Trophoblast cell (in vitro differentiated cells and primary cell): ENCODE data around the gene FLYWCH1.

Experiments
- DNase-seq, 2 donors: peaks; one replicate each; pipeline ENCODE4 v3.0.0-alpha.2; 2016
- H2AFZ ChIP-seq: 2 replicates; pipeline ENCODE4 v1.6.1; 2013; ENCODE audit warnings: low read length, moderate library complexity, mild to moderate bottlenecking; ENCODE audit not compliant: insufficient read depth, poor library complexity
- H2AK5ac ChIP-seq: 2 replicates; pipeline ENCODE4 v1.6.1; 2013; ENCODE audit warnings: mild to moderate bottlenecking, low read length
- H2BK120ac ChIP-seq: 2 replicates; pipeline ENCODE4 v1.6.1; 2013; ENCODE audit warnings: low read length, mild to moderate bottlenecking, moderate library complexity; ENCODE audit not compliant: insufficient read depth, poor library complexity
- H2BK12ac ChIP-seq: 2 replicates; pipeline ENCODE4 v1.6.1; 2013; ENCODE audit warnings: mild to moderate bottlenecking, low read length, moderate library complexity
- H2BK5ac ChIP-seq: 2 replicates; pipeline ENCODE4 v1.6.1; 2013; ENCODE audit warnings: low read length, low read depth, moderate library complexity, mild to moderate bottlenecking; ENCODE audit not compliant: poor library complexity
- H3K14ac ChIP-seq: 2 replicates; pipeline ENCODE4 v1.6.1; 2013; ENCODE audit warnings: mild to moderate bottlenecking, low read length
- H3K18ac ChIP-seq: 2 replicates; pipeline ENCODE4 v1.6.1; 2013; ENCODE audit warnings: mild to moderate bottlenecking, low read length
- H3K23ac ChIP-seq: 2 replicates; pipeline ENCODE4 v1.6.1; 2013; ENCODE audit warnings: low read length
- H3K27ac ChIP-seq: 2 replicates; pipeline ENCODE4 v1.5.1; 2013; ENCODE audit warnings: low read depth, mild to moderate bottlenecking, inconsistent platforms, low read length, moderate library complexity
- H3K27me3 ChIP-seq: 2 replicates; pipeline ENCODE4 v1.6.1; 2013; ENCODE audit warnings: inconsistent platforms, mild to moderate bottlenecking, low read length, moderate library complexity; ENCODE audit not compliant: insufficient read depth
- H3K36me3 ChIP-seq, 2 experiments: 1 replicate in 1 of 2; 2 replicates in 1 of 2; pipeline ENCODE4 v1.6.1; 2013; ENCODE audit warnings: low read length in 2 of 2, mild to moderate bottlenecking in 2 of 2, moderate library complexity in 1 of 2; ENCODE audit not compliant: insufficient read depth in 2 of 2, control insufficient read depth in 1 of 2
- H3K4ac ChIP-seq: 2 replicates; pipeline ENCODE4 v1.6.1; 2013; ENCODE audit warnings: low read depth, mild to moderate bottlenecking, low read length, moderate library complexity
- H3K4me1 ChIP-seq, 2 experiments: 1 replicate in 1 of 2; 2 replicates in 1 of 2; pipeline ENCODE4 v1.6.1; 2013; ENCODE audit warnings: low read length in 2 of 2, mild to moderate bottlenecking in 2 of 2, moderate library complexity in 1 of 2; ENCODE audit not compliant: insufficient read depth in 2 of 2, control insufficient read depth in 1 of 2
- H3K4me2 ChIP-seq: 2 replicates; pipeline ENCODE4 v1.6.1; 2013; ENCODE audit warnings: inconsistent platforms, mild to moderate bottlenecking, low read length, moderate library complexity
- H3K4me3 ChIP-seq: 2 replicates; pipeline ENCODE4 v1.5.1; 2013; ENCODE audit warnings: mild to moderate bottlenecking, low read depth, low read length, inconsistent platforms
- H3K79me1 ChIP-seq: one replicate; pipeline ENCODE4 v1.6.1; 2013; ENCODE audit warnings: low read length
- H3K79me2 ChIP-seq: 2 replicates; pipeline ENCODE4 v1.6.1; 2013; ENCODE audit warnings: low read length, mild to moderate bottlenecking; ENCODE audit not compliant: control insufficient read depth, insufficient read depth, poor library complexity
- H3K9ac ChIP-seq: 2 replicates; pipeline ENCODE4 v1.6.1; 2013; ENCODE audit warnings: mild to moderate bottlenecking, low read length
- H3K9me3 ChIP-seq: 2 replicates; pipeline ENCODE4 v1.6.1; 2013; ENCODE audit warnings: low read depth, mild to moderate bottlenecking, control low read depth, inconsistent platforms, low read length; ENCODE audit not compliant: insufficient read depth
- H4K12ac ChIP-seq: 2 replicates; pipeline ENCODE4 v1.6.1; 2013; ENCODE audit warnings: low read depth, mild to moderate bottlenecking, low read length, moderate library complexity
- H4K8ac ChIP-seq: 2 replicates; pipeline ENCODE4 v1.6.1; 2013; ENCODE audit warnings: low read depth, mild to moderate bottlenecking, low read length, moderate library complexity
- H4K91ac ChIP-seq: one replicate; pipeline ENCODE4 v1.6.1; 2013; ENCODE audit warnings: low read depth, mild to moderate bottlenecking, low read length, moderate library complexity
- WGBS: extraction: QIAGEN DNeasy Blood & Tissue Kit; methylation state at CpG from one replicate; pipeline ENCODE4 v1.1.7; 2013; ENCODE audit warnings: missing lambda C conversion rate; ENCODE audit not compliant: insufficient read length, insufficient coverage; ENCODE audit errors: extremely low coverage; 5-methylcytosine and 5-hydroxymethylcytosine counted together

FLYWCH1 gene

GRCh38 chr16:2973605-2974318 lies 62.0 kb downstream of the FLYWCH1 start:
- DNase-seq, result no peak
- no peak overlapping the region for H3K4me3 ChIP-seq
- no peak overlapping the region for H2AFZ ChIP-seq
- no peak overlapping the region for H3K18ac ChIP-seq
- H3K79me2 ChIP-seq, result peaks cover 2% of the 10 kb centered on the region
- H2BK5ac ChIP-seq, result no peak overlapping the region
- no peaks in the 10 kb centered on the region for H3K9me3 ChIP-seq
- H3K14ac ChIP-seq, result no peak overlapping the region
- no peak overlapping the region for H2BK12ac ChIP-seq
- H3K4me1 ChIP-seq, result peaks cover 9 to 16% of the 10 kb centered on the region in 2 experiments
- no peak overlapping the region for H3K27ac ChIP-seq
- no peak overlapping the region for H3K9ac ChIP-seq
- no peak overlapping the region for H4K12ac ChIP-seq
- no peak overlapping the region for H3K4ac ChIP-seq
- no CpG with 5 or more reads among the region's 17 CpGs for whole genome bisulfite sequencing
- no peak overlapping the region for H4K8ac ChIP-seq
- H2AK5ac ChIP-seq, result no peak overlapping the region
- H3K4me2 ChIP-seq, result no peak overlapping the region
- no peak overlapping the region for H4K91ac ChIP-seq
- peaks cover 55 to 64% of the 10 kb centered on the region in 2 experiments for H3K36me3 ChIP-seq
- no peaks in the 10 kb centered on the region for H3K27me3 ChIP-seq
- peaks cover 5% of the 10 kb centered on the region for H3K79me1 ChIP-seq
- no peak overlapping the region for H2BK120ac ChIP-seq
- H3K23ac ChIP-seq, result no peak overlapping the region

DNA sequence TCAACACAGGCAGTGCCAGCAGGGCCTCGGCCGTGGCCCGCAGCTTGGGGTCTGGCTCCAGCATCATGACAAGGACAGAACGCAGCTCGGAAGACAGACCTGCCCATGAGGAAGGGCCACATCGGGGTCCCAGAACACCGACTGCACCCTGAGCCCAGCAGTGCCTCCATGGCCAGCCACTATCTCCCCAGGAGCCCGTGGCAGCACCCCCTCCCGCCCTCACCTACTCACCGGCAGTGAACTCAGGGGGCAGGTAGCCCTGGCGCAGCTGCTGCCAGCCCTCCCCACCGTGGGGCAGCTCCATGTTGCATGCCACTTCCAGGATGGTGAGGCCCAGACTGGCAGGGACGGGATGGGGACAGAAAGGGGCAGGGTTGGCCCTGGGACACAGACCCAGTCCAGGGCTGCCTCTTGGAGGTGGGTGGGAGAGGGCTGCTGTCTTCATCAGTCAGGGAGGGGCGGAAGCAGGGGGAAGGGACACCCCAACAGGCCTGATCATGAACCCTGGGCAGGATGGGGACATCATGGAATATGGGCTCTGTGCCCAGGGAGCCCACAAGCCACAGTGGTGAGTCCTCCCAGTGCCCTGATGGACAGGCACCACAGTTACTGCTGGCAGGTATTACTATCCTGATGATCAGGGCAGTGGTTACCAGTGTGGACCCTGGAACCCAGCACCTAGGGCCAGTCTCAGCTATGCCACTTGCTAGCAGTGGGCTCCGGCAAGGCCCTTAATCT lies 62.8 kb downstream of the FLYWCH1 start:
- no peak overlapping the region for H3K4me3 ChIP-seq
- no peak overlapping the region for H2BK120ac ChIP-seq
- peaks cover 10 to 18% of the 10 kb centered on the region in 2 experiments for H3K4me1 ChIP-seq
- no peak overlapping the region for H3K4ac ChIP-seq
- no peak overlapping the region for H3K18ac ChIP-seq
- peaks cover 55 to 64% of the 10 kb centered on the region in 2 experiments for H3K36me3 ChIP-seq
- no peak overlapping the region for H4K12ac ChIP-seq
- H3K9me3 ChIP-seq, result no peaks in the 10 kb centered on the region
- no peak overlapping the region for H2BK12ac ChIP-seq
- H3K23ac ChIP-seq, result no peak overlapping the region
- H3K9ac ChIP-seq, result no peak overlapping the region
- no peak overlapping the region for H2BK5ac ChIP-seq
- DNase-seq, result no peak
- H4K8ac ChIP-seq, result no peak overlapping the region
- H2AFZ ChIP-seq, result no peak overlapping the region
- no peak overlapping the region for H4K91ac ChIP-seq
- peaks cover 4% of the 10 kb centered on the region for H3K79me1 ChIP-seq
- no peaks in the 10 kb centered on the region for H3K27me3 ChIP-seq
- no peak overlapping the region for H3K4me2 ChIP-seq
- H3K27ac ChIP-seq, result no peak overlapping the region
- WGBS, result no CpG with 5 or more reads among the region's 15 CpGs
- no peak overlapping the region for H3K14ac ChIP-seq
- peaks cover 1% of the 10 kb centered on the region for H3K79me2 ChIP-seq
- H2AK5ac ChIP-seq, result no peak overlapping the region

DNA sequence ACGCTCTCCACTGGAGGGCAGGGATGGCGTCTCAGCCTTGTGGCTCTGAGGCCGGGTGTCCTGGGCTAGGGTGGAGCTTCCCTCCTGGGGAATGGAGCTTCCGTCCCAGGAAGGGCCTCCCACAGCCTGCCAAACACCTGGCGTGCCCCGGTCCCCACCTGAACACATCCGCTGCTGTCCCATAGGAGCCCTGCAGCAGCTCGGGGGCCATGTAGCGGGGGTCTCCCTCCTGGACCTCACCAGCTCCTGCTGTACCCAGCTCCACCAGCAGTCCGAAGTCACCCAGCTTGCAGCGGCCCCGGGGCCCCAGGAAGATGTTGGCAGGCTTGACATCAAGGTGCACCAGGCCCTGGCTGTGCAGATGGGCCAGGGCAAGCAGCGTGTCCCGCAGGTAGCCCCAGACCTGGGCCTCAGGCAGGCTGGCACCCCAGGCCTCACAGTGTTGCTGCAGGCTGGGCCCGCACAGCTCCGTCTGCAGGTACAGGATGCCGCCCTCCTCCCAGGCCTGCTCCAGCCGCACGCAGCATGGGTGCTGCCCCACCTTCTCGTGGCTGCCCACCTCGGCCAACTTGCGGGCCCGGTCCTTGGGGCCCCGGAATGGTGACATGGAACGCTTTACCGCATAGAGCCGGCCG lies 63.5 kb downstream of the FLYWCH1 start:
- H2AK5ac ChIP-seq, result no peak overlapping the region
- H3K4me2 ChIP-seq, result no peak overlapping the region
- H3K27me3 ChIP-seq, result no peaks in the 10 kb centered on the region
- H3K9me3 ChIP-seq, result no peaks in the 10 kb centered on the region
- H3K36me3 ChIP-seq, result peaks cover 55 to 64% of the 10 kb centered on the region in 2 experiments
- no peak overlapping the region for H2BK12ac ChIP-seq
- no peak overlapping the region for H3K18ac ChIP-seq
- H3K9ac ChIP-seq, result no peak overlapping the region
- H4K91ac ChIP-seq, result no peak overlapping the region
- WGBS, result no CpG with 5 or more reads among the region's 28 CpGs
- peaks cover 7% of the 10 kb centered on the region for H3K79me2 ChIP-seq
- no peak overlapping the region for H3K4me3 ChIP-seq
- no peak overlapping the region for H3K27ac ChIP-seq
- no peak overlapping the region for H2BK120ac ChIP-seq
- H3K4me1 ChIP-seq, result peaks cover 9 to 15% of the 10 kb centered on the region in 2 experiments
- no peak overlapping the region for H3K14ac ChIP-seq
- no peak overlapping the region for H3K23ac ChIP-seq
- no peak overlapping the region for H2BK5ac ChIP-seq
- no peak overlapping the region for H4K8ac ChIP-seq
- H4K12ac ChIP-seq, result no peak overlapping the region
- H2AFZ ChIP-seq, result no peak overlapping the region
- no peak overlapping the region for H3K4ac ChIP-seq
- H3K79me1 ChIP-seq, result peaks cover 6% of the 10 kb centered on the region
- DNase-seq, result no peak

DNA sequence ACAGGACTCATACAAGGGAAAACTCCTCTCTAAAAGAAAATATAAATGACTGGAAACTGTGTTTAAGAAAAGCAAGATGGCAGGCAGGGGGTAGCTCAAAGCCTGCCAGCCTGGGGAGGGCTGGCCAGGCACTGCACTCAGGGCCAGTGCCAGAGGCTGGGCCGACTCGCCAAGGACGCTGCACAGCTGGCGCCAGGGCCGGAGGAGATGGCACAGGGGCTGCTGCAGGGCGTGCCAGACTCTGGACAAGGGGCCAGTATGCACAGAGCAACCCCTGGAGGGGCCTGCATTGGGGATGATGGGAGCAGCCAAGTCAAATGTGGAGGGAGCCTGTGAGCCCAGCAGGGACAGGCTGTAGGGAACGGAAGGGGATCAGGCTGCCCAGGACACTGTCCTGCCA lies 64.5 kb downstream of the FLYWCH1 start:
- Histone ChIP-seq H2BK120ac (no peak overlapping the region), H3K18ac (no peak overlapping the region), H2AFZ (no peak overlapping the region), H2BK12ac (no peak overlapping the region), H3K79me1 (peaks cover 14% of the 10 kb centered on the region), H3K9me3 (no peaks in the 10 kb centered on the region), H3K4me3 (no peak overlapping the region), H4K8ac (no peak overlapping the region), H4K91ac (no peak overlapping the region), H2AK5ac (no peak overlapping the region), H2BK5ac (no peak overlapping the region), H3K4ac (no peak overlapping the region), H3K36me3 (peaks cover 55 to 62% of the 10 kb centered on the region in 2 experiments), H4K12ac (no peak overlapping the region), H3K9ac (no peak overlapping the region), H3K4me1 (peaks cover 12% of the 10 kb centered on the region in 2 experiments), H3K79me2 (peaks cover 10% of the 10 kb centered on the region), H3K23ac (no peak overlapping the region), H3K4me2 (no peak overlapping the region), H3K27me3 (no peaks in the 10 kb centered on the region), H3K27ac (no peak overlapping the region), H3K14ac (no peak overlapping the region)
- WGBS, result no CpG with 5 or more reads among the region's 7 CpGs
- no peak for DNase-seq
